Right lobe of liver (tissue), 4 donors: ENCODE measurements around the gene UBE2G2.

Experiments
- CTCF ChIP-seq, 4 donors: fragments of 200-600 bp in 3 of 4; fragments of 450-650 bp in 1 of 4; IDR thresholded peaks; one replicate each; pipeline versions ENCODE4 v1.5.1 to v1.8.0; 2016 to 2022; ENCODE audit warnings: antibody characterized with exemption in 4 of 4, mild to moderate bottlenecking in 2 of 4
- POLR2A ChIP-seq: fragments of 450-650 bp; IDR thresholded peaks from one replicate; pipeline ENCODE4 v1.6.1; 2017; ENCODE audit warnings: antibody characterized with exemption, mild to moderate bottlenecking
- donor health status: DM: no; HTN: no; CAD: no.
- donor health status: DM: no; HTN: no; CAD: no.
- donor health status: DM: no; HTN: yes; CAD: no.

GRCh38 chr21:44805859-44806258, 4.2 kb upstream of the UBE2G2 start:
- TF ChIP-seq CTCF (IDR thresholded peaks at IDR 0.05) (no peak), POLR2A (no peak)
